ENCODE measurements around the gene MAEL.
A peak's percentile ranks its signal among the peaks of the same experiment; 100 is the strongest.
"Not testable (repeated sequence)": the region's sequence is repeated elsewhere in the genome, so short reads cannot be mapped to it uniquely, and the experiment has no call there.

MAEL gene

DNA sequence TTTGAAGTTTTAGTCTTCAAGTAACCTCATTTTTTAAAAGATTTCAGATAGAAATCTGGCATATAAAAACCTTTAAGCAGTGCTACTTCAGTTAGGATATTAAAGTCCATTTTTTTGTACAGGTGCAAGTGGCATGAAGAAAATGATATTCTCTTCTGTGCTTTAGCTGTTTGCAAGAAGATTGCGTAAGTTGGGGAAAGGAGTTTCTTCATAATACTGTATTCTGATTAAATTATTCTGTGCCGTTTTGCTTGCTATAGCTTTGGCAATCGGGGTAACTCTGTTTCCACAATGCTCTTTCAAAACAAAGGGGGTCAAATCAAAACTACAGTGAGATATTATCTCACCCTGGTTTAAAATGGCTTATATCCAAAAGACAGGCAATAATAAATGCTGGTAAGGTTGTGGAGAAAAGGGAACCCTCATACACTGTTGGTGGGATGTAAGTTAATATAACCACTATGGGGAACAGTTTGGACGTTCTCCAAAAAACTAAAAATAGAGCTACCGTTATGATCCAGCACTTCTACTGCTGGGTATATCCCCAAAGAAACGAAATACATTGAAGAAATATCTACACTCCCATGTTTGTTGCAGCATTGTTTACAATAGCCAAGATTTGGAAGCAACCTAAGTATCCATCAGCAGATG lies 27.1 kb downstream of the MAEL start:
- no peak for DNase-seq (ENCODE audit: low read depth)
- TF ChIP-seq, protein P1, sequence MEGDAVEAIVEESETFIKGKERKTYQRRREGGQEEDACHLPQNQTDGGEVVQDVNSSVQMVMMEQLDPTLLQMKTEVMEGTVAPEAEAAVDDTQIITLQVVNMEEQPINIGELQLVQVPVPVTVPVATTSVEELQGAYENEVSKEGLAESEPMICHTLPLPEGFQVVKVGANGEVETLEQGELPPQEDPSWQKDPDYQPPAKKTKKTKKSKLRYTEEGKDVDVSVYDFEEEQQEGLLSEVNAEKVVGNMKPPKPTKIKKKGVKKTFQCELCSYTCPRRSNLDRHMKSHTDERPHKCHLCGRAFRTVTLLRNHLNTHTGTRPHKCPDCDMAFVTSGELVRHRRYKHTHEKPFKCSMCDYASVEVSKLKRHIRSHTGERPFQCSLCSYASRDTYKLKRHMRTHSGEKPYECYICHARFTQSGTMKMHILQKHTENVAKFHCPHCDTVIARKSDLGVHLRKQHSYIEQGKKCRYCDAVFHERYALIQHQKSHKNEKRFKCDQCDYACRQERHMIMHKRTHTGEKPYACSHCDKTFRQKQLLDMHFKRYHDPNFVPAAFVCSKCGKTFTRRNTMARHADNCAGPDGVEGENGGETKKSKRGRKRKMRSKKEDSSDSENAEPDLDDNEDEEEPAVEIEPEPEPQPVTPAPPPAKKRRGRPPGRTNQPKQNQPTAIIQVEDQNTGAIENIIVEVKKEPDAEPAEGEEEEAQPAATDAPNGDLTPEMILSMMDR (conservative IDR thresholded peaks at IDR 0.05; ENCODE audit: low read length) = no peak
- no peak overlapping the region for H3K4me3 ChIP-seq (ENCODE audit: low read length)

DNA sequence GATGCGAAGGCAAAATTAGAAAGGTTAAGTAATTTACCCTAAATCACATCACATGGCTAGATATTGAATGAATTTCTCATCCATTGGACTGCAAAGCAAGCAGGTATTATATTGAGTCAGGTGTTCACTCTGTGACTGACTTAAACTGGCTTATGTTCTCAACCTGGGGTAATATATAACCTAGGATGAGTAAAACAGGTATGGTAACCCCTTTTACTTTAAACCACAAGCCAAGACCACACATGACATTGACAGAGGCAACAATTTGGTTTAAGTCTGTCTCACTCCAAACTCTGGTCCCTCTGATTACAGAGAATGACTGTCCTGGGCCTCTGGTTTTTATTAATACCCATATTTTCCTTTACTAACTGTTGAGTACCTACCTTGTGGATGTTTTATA lies 33.3 kb downstream of the MAEL start:
- TF ChIP-seq, protein P1 (conservative IDR thresholded peaks at IDR 0.05; ENCODE audit: low read length) = no peak
- no peak overlapping the region for H3K4me3 ChIP-seq (ENCODE audit: low read length)
- no peak for DNase-seq (ENCODE audit: low read depth)

DNA sequence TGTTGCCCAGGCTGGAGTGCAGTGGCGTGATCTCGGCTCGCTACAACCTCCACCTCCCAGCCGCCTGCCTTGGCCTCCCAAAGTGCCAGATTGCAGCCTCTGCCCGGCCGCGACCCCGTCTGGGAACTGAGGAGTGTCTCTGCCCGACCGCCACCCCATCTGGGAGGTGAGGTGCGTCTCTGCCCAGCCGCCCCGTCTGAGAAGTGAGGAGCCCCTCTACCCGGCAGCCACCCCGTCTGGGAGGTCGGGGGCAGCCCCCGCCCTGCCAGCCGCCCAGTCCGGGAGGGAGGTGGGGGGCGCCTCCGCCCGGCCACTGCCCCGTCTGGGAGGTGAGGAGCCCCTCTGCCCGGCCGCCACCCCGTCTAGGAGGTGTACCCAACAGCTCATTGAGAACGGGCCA lies 40.5 kb downstream of the MAEL start:
- not testable (repeated sequence) for DNase-seq (ENCODE audit: low read depth); H3K4me3 ChIP-seq (ENCODE audit: low read length)

DNA sequence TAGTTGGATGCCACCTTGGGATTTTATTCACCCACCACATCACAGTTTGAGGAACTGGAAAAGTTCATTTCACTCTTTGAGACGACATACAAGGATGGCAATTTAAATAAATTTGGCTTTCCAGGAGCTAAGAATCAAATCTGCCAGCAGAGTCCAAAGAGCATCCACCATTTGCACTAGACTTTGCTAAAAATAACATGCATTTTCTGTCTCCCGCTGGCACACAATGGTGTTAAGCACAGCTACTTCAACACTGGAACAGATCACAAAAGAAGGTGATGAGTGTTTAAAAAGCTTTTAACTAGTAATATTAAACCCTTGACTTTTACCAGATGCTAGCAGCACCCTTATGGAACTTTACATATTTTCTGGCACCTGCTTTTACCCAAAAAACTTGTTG lies 44.6 kb downstream of the MAEL start:
- DNase-seq (ENCODE audit: low read depth) = no peak
- TF ChIP-seq, protein P1 (conservative IDR thresholded peaks at IDR 0.05; ENCODE audit: low read length) = no peak
- H3K4me3 ChIP-seq (ENCODE audit: low read length) = no peak overlapping the region

DNA sequence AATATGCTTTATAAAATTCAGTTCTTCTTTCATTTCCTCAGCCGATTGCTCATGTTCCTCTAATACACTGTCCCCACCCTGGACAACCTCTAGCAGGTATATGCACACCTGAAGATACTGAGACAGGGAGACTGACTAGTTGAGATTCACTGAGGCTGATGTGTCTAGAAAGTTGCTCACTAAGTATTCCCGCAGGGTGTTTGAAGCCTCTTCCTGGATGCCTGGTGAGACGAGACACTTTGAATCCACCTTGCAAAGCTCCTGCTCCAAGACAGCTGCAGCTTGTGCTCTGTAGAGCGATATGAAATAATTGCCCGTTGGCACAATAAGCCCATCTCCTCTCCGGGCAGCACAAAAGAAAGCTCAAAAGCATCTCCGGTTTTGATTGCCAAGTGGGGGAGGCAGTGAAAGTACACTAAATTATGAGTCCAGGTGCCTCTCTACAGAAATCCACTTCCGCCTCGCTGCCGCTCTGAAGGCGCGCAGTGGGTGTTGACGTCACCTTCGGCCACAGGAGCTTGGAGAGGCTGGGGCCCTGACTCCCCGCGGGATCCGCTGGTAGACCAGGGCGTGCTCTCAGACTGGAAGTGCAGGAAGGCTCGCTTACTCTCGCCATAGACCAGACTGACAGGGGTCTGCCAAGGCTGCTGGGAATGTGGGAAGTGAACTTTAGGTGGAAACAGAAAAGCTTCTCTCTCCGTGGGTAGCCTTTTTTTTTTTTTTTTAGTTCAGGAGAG lies 54.8 kb downstream of the MAEL start:
- H3K4me3 ChIP-seq (ENCODE audit: low read length) = no peak overlapping the region
- peak; percentile 11 for DNase-seq (ENCODE audit: low read depth)
- TF ChIP-seq, protein P1 (conservative IDR thresholded peaks at IDR 0.05; ENCODE audit: low read length) = no peak

DNA sequence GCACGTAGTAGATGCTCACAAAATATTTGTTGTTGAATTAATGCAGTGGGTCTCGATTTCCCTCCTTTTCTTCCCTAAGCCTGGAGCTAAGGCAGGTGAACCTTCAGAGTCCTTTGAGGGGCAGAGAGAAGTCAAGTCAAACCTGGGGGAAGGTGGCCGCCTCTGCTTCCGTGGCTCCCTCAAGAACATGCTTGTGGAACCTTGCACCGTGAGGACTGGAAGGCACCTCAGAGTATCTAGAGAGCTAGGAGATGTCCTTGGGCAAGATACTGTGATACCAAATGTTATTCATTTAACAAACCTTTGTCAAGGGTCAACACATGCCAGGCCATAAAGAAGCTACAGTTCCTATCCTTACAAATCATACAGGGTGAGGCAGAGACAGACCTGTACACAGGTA lies 62.8 kb downstream of the MAEL start:
- DNase-seq (ENCODE audit: low read depth) = no peak
- TF ChIP-seq, protein P1 (conservative IDR thresholded peaks at IDR 0.05; ENCODE audit: low read length) = no peak
- no peak overlapping the region for H3K4me3 ChIP-seq (ENCODE audit: low read length)

DNA sequence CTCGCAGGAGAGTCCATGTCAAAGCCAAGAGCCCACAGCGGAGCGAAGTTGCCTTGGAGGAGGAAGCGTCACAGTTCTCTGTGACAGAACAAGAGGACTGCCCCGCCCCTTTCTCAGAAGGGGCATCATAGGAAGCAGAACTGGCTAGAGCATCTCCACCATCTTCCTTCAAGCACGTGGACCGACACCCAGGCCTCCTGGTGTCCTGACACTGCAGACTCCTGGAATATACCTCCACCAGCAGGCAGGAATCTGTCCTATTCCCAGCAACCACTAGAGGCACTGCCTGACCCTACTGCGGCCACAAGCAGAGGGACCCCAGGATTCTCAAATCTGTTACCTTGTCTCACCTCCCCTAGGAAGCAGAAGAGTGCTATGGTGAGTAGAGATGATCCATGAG lies 63.3 kb downstream of the MAEL start:
- H3K4me3 ChIP-seq (ENCODE audit: low read length) = no peak overlapping the region
- no peak for DNase-seq (ENCODE audit: low read depth)
- TF ChIP-seq, protein P1 (conservative IDR thresholded peaks at IDR 0.05; ENCODE audit: low read length) = peak; percentile 54

All from AG10803 (cell line).